RWPE1 (cell line): Measurements from ENCODE around the gene RGS3.

ENCODE experiments used
- CTCF ChIA-PET: fragments of 350-600 bp; sonication (Branson Sonifier 250); formaldehyde crosslinking; extraction: SDS; loops from one replicate; lab custom pipeline; 2021; lab: Yijun Ruan, JAX
- POLR2A ChIA-PET: fragments of 400-600 bp; formaldehyde crosslinking; extraction: SDS; loops from one replicate; lab custom pipeline; 2020; ENCODE audit warnings: antibody characterized with exemption; ENCODE audit not compliant: low non-redundant PET; lab: Yijun Ruan, JAX
- DNase-seq: peaks from one replicate; pipeline ENCODE4 v3.0.0; 2012; ENCODE audit warnings: low spot score
- H3K27ac ChIP-seq: fragments of 450-650 bp; 2 replicates; pipeline ENCODE4 v1.5.1; 2017
- TF ChIP-seq, protein P1 (sequence below): fragments of 450-650 bp; conservative IDR thresholded peaks from 2 replicates; pipeline ENCODE4 v1.5.1; 2017; ENCODE audit warnings: low read depth, mild to moderate bottlenecking

The RGS3 gene

DNA sequence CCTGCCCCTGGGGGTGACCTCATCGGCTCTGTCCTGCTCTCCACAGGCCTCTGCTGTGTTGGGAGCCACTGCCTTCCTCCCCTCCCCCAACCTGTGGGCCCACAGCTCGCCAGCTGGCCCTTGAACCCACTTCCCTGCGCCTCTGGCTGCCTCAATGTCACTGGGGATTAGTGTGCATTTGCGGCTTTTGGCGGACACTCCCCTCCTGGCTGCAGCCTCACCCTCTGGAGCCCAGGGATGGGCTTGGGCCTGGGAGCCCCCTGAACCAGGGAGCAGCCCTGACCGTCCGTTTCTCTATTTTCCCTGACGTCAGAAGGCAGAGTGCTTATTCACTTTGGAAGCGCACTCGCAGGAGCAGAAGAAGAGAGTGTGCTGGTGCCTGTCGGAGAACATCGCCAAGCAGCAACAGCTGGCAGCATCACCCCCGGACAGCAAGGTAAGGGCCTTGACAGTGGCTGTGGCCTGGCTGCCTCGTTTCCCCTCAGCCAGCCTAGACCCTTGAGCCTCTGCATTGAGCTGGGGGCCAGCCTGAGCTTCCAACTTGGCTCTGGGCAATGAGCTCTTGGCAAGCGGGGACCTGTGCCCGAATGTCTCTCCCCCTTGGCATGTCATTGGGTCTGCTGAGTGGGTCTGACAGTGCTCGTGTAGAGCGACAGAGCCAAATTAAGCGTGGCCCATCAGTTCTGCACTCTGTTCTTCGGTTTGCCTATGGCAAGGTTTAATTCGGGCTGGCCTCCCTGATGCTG lies 73.1 kb downstream of the RGS3 start:
- DNase-seq = no peak
- TF ChIP-seq, protein P1, sequence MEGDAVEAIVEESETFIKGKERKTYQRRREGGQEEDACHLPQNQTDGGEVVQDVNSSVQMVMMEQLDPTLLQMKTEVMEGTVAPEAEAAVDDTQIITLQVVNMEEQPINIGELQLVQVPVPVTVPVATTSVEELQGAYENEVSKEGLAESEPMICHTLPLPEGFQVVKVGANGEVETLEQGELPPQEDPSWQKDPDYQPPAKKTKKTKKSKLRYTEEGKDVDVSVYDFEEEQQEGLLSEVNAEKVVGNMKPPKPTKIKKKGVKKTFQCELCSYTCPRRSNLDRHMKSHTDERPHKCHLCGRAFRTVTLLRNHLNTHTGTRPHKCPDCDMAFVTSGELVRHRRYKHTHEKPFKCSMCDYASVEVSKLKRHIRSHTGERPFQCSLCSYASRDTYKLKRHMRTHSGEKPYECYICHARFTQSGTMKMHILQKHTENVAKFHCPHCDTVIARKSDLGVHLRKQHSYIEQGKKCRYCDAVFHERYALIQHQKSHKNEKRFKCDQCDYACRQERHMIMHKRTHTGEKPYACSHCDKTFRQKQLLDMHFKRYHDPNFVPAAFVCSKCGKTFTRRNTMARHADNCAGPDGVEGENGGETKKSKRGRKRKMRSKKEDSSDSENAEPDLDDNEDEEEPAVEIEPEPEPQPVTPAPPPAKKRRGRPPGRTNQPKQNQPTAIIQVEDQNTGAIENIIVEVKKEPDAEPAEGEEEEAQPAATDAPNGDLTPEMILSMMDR = no peak
- no peak overlapping the region for H3K27ac ChIP-seq
- POLR2A ChIA-PET = interaction anchor here (0.6 kb wide), 1 partner anchor 43 kb away, joined by 3 read pairs; no protein-coding TSS in a partner anchor
- CTCF ChIA-PET = no interaction called here

DNA sequence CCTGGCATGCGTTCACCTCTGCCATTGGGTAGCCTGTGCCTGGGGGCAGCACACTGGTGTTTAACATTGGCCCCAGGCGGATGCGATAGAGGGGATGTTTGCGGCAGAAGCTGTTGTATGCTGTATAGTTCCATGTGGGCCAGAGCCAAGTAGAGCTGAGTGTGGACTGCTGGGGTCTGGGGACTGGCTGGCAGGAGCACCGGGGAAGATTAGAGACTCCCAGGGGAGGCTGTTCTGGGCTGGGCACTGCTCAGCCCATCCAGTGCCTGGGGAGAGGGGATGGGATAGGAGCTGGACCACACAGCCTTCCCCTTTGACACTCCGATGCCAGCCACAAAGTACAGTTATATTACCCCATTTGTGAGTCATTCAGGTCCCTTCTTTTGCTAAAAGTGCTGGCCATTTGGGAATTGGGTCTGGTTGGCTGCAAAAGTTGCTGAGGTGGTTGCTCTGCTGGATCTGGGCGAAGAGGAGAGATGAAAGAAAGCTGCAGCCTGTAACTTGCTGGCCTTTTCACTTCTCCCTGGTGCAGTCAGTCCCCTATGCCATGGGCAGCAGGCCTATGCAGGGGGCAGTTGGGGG lies 73.8 kb downstream of the RGS3 start:
- DNase-seq = no peak
- H3K27ac ChIP-seq = no peak overlapping the region
- POLR2A ChIA-PET = no interaction called here
- CTCF ChIA-PET = interaction anchor here (0.6 kb wide), 1 partner anchor 37 kb away, joined by 3 read pairs; no protein-coding TSS in a partner anchor
- TF ChIP-seq, protein P1 = no peak

DNA sequence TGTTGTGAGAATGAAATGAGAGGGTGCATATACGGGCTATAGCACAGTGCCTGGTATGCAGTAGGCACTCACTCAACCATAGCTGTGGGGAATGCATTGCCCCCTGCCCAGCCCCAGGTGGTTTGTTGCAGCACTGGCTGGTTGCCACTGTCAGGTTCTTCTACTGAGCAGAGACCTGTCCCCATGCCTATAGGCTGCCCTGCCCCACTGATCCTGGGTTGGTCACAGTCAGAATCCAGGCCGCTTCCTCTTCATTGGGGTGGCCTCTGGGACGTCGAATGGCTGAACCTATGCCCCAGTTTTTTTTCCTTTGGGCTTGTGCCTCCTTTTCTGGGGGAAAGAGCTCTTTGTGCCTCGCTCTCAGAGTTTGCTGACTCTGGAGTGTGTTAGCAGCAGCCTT lies 74.6 kb downstream of the RGS3 start:
- no peak overlapping the region for H3K27ac ChIP-seq
- ChIA-PET POLR2A (no interaction called here), CTCF (no interaction called here)
- no peak for DNase-seq
- TF ChIP-seq, protein P1 = no peak

DNA sequence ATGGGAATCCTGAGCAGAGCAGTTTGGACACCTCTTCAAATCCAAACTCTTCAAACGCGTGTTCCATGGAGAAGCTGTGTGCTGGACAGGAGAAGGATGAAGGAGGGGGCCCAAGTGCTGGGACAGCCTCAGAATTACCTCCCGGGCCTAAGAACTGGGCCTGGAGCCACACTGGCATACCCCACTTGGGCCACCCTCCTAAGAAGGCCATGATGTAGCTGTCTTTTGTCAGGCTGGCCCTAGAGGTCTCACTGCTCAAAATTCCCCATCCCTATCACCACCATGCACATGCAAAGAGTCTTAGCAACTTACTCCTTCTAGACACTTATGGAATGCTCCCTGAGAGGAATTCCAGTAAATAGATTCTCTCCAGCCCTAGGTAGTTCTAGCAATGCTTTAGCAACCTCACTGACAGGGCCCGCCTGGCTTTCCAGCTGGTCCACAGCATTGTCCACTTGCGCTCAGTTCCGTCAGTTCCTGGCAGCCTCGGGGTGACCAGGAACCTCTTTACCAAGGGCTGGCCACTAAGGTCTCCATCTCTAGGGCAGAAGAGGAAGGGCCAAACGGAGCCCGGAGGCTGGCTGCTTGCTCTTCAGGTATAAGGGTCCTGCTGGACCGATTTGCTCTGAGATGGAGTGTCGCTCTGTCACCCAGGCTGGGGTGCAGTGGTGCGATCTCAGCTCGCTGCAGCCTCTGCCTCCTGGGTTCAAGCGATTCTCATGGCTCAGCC lies 75.3 kb downstream of the RGS3 start:
- ChIA-PET CTCF (no interaction called here), POLR2A (interaction anchor here (0.6 kb wide), 1 partner anchor 202 kb away, joined by 8 read pairs; no protein-coding TSS in a partner anchor)
- TF ChIP-seq, protein P1 = no peak
- DNase-seq = no peak
- no peak overlapping the region for H3K27ac ChIP-seq

GRCh38 chr9:113540466-113540865 lies 76.9 kb downstream of the RGS3 start:
- TF ChIP-seq, protein P1 = no peak
- ChIA-PET POLR2A (no interaction called here), CTCF (no interaction called here)
- no peak overlapping the region for H3K27ac ChIP-seq
- DNase-seq = no peak
